HG03442 (cell line): ENCODE data around the gene FGF4.

Source experiments
- ATAC-seq: cut with Tn5 transposase; IDR thresholded peaks from one replicate; pipeline ENCODE4 v1.9.1; 2021; ENCODE audit warnings: mild to moderate bottlenecking, moderate library complexity; ENCODE audit not compliant: unreplicated experiment

FGF4 gene

DNA sequence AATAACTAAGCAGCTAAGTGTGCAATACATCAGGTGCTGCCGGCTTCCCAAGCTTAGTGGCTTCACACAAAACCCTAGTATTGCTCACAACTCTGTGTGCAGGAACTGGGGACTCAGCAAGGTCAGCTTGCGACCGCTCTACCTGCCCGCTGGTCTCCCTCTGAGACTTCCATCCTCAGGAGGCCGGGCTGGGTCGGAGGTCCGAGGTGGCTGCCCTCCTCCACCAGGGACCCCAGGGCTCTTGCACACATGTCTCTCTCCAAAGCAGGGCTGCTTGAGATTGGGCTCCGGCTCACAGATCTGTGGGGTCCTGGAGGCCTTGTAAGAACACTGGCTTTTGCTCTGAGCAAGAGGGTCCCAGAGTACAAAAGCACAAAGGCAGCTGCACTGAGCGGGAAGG lies 45.9 kb downstream of the FGF4 start:
- no peak for ATAC-seq

DNA sequence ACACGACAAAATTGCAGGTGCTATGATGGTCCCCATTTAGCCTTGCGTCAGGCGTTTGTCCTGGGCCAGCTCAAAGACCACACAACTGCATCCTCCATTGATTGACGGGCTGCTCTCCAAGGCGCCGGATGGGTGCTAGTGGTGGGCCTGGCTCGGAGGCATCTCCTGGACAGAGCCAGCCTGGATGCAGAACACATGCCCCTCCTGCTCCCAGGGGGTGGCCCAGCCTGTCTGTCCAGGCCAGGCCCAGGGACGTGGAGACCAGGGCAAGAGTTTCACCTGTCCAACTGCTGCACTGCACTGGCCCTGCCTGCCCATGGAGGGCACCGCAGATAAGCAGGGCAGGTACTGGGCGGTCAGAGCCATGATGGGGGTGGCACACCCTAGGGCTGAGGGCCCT lies 47.9 kb downstream of the FGF4 start:
- no peak for ATAC-seq

DNA sequence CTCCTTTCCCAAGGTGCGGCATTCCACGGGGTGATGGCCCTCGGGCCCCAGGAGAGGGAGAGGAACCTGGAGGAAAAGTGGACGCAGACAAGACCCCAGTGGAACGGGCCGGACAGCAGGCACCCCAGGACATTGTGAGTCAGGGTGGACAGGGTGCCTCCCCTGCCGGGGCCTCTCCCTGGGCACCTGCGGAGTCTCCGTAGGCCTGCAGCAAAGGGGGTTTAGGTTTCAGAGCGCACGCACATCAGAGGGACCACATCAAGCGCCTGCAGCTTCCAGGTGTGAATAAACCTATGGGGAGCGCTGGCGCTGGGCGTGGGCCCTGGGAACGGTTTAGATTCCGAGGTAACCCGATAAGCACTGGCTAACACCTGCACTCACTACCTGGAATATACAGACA lies 48.7 kb downstream of the FGF4 start:
- ATAC-seq, result no peak

DNA sequence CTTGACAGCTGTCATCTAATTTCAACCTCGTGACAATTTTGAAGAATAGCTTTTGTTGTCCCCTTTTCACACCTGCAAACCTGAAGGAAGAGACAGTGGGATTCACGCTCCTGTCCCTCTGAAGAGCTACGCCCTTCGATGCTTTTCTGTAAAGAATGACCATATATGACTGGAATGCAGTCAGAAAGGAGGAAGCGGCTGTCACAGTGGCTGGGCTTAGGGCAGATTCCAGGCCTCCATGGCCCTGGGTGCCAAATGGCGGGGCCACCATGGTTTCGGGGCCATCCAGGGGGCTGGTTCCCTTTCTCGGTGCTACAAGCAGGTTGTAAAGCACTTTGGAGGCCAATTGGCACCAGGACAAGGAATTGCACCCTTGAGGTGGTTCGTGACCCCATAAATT lies 49.1 kb downstream of the FGF4 start:
- no peak for ATAC-seq

DNA sequence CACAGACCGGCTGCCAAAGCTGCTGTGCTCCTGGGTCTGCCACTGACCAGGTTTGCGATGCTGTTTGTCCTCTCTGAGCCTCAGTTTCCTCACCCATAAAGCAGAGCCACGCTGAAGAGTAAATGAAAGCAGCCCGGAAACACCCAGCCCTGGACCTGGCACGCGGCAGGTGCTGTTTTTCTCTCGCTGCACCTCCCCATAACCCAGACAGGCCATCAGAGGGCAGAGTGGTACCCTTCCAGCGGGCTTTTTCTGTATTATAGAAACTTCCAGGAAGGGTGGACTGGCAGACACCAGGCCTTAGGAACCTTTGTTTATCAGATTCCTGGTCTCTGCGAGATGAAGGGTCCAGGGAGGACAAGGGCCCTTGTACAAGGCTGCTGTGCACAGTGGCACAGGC lies 53.4 kb downstream of the FGF4 start:
- ATAC-seq, result no peak

DNA sequence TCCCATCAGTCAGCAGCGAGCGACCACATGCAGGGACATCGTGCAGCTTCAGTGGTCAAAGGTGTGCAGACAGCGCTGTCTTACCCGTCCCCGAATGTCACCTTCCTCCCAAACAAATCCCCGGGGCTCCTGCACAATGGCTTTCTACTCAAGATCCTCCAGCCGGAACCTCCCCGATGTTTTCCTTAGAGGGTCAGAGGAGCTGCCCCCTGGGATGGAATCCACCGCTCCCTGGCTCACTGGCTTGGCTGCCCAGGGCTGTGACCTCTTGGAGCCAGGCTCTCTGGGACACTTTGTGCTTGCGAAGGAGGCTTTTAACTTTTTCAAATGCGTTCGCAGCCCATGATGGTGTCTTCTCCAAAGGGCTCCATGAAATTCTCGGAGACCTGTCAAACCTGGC lies 54.0 kb downstream of the FGF4 start:
- no peak for ATAC-seq
